NOMO-1 (cell line): Measurements from ENCODE around the gene LIPJ.

Experiments
- DNase-seq, 2 experiments: peaks; one replicate each; lab custom pipeline; 2025; ENCODE audit not compliant: unreplicated experiment in 2 of 2; lab: John Stamatoyannopoulos, UW

Gene LIPJ, protein sequence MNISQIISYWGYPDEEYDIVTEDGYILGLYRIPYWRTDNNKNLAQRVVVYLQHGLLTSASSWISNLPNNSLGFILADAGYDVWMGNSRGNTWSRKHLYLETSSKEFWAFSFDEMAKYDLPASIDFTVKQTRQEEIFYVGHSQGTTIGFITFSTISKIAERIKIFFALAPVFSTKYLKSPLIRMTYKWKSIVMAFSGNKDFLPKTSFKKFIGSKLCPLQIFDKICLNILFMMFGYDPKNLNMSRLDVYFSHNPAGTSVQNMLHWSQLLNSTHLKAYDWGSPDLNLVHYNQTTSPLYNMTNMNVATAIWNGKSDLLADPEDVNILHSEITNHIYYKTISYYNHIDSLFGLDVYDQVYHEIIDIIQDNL

DNA sequence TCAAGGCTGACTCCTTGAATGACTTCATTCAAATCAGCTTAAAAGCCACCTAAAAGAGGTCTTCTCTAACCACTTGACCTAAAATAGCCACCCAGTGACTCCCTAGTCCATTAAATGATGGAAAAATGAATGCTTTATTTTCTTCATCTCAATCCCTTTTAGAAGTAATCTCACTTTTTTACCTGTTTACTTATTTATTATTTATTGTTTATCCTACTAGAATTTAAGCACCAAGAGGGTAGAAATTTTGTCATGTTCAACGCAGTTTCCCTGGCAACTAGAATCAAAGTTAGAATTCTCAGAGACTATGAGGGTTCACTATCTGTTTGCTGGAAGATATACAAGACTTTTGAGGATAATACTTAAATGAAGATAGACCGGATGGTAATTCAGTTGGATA lies at the start of gene LIPJ:
TSS of gene LIPJ (plus strand) at position 301 of the 400 bp plus-strand sequence. CDS start 3,926 bp downstream, outside the sequence.
- DNase-seq, result no peak

DNA sequence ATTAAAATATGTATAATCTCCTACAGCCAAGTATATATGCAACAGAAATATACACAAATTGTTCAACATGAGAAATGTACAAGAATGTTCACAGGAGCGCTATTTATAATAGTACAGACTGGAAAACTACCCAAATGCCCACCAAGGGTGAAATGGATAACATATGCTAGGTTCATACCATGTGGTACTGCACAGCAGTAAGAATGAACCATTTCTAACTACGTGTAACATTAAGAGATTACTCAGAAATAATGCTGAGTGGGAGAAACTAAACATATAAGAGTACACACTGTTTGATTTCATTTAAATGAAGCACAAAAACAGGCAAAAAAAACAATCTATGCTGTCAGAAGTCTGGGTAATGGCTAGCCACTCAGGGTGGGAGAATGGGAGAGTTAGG lies 49.2 kb upstream of the LIPJ start:
- no peak for DNase-seq

DNA sequence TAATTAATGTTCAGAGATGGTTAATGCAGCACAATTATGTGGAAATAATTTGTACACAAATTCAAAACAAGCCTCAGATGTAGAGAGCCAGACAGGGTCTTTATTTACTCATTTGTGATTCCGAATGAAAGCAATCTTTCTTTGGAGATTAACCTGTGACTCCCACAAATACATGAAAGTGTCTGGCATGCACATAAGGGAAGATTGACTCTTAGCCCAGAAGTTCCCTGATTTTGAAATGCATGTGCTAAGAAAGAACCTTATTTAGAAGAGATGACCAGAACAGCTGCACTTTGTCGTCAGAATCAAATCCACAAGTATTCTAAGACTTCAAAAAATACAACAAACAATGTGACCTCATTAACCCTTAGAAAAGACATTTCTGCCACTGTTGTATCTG lies 48.5 kb upstream of the LIPJ start:
- no peak for DNase-seq

DNA sequence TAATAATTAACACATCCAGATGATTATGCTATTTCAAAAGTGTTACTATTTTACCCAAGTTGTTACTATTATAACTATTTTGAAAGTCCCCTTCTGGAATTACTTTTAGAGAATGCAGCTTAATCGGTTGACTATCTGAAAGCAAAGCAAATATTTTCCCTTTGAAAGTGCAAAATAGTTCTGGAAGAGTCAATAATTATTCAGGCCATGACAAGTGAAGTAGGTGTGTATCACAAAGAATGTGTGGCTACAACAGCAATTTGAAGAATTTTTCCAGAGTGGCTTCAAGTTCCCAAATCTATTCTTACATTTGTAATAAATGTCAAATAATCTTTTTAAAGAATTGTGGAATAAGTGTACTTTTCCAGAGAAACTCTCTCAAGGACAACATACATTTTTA lies 46.2 kb upstream of the LIPJ start:
- no peak for DNase-seq

DNA sequence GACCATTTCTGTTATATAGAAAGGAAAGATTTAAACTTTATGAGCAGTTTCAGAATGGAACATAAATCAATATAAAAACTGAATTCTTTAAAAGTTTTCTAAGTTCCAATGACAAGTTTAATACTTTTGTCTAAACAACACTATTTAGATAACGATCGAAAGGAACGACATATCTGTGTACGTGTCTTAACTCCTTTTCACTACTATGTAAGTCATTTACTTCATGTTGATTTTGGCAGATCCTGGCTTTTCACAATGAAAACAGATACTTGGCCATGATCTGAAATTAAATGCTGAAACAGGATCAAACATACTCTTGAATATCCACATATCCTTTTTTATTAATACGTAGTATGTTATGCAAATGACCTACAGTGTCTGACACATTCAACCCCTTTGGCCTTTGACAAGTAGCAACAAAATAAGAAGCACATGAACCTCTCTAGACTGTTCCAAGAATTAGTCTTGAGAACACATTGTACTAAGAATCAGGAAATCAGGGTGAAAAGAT lies 45.4 kb upstream of the LIPJ start:
- DNase-seq, result no peak

DNA sequence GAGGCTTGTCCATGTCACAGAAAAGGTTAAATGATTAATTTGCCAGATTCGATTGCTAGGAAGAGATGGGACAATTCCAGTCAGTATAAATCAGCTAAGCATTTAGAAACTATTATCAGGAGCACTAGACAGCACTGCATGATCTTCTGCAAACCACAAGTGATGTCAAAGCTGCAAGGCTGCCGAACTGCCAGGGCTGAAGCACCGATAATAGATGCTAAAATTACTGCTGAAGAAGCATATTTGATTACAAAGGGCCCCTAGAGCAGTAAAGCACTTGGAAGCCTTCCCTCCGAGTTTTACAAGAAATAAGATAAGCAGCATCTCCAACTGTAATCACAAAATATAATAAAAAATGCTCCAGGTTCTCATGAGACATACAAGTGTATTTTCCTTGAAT lies 44.0 kb upstream of the LIPJ start:
- DNase-seq, result no peak

DNA sequence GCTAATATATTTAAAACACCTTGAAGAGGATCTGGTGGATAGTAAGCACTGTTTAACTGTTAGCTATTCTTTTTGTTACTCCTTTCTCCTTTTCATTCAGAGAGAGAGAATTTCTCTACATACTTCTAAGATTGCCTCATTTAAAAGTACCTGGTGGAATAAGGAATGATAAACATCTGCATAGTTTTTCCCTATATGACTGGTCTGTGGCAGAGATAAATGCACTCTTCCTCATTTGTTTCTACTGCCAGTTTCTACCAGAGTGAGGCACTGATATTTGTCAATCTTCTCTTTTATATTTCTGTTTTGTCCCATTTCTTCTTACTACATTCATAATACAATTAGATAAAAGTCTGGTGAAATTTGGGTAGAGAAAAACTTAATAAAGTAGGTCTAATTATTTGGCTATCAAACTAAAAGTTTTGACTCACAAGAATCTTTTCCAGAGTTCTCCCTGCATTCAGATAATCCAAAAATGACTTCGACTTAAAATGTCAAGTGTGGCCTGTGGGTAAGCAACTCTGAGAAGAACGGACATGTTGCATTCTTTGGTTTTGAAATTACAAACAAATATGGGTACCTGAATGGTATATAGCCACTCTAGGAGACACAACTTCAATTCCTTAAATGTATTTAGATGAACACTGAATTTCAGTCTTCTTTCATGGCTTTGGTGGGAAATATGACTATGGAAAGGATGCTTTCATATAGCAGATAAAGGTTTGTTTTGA lies 42.3 kb upstream of the LIPJ start:
- DNase-seq, result peak in 1 of 2 experiments; percentile 25

DNA sequence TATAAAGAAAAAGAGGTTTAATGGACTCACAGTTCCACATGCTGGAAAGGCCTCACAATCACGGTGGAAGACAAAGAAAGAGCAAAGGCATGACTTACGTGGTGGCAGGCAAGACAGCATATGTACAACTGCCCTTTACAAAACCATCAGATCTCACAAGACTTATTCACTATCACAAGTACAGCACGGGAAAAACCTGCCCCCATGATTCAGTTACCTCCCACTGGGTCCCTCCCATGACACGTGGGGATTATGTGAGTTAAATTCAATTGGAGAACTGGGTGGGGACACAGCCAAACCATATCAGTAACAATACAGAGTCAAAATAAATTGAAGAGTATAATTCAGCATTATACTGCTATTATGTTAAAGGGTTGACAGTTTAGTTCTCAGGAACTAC lies 41.2 kb upstream of the LIPJ start:
- DNase-seq, result no peak

DNA sequence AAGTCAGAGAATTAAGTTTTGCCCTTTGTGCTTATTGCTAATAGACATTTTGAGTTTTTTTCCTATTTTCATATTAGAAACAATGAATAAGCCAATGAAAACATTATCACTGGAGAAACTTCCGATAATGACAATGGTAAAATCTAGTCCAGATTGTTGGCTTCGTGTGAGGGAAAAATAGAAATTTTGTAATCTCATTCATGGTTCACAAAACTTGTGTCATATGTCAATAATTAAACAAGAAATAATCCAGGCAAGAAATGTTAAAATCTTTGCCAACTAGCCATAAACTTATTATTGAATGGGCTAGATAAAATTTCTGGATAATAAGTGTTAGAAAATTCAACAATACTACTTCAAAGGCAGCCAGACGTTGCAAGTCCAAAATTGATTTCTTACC lies 40.1 kb upstream of the LIPJ start:
- DNase-seq, result no peak

DNA sequence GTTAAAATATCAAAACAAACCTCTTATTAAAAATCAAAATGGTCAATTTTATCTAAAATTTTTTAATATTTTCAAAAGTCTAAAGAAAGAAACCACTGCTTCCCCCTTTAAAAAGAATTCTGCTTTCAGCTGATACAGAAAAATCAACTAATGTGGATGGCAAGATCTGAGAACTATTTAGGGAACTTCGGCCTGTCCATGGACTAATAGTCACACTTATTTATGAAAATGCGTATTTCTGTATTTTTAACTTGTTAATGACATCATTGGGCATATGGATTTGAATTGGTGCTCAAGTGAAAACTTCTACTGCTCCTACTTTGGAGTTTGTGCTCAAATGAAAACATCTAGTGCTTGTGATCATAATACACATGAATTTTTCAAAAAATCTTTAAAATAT lies 35.3 kb upstream of the LIPJ start:
- DNase-seq, result no peak

DNA sequence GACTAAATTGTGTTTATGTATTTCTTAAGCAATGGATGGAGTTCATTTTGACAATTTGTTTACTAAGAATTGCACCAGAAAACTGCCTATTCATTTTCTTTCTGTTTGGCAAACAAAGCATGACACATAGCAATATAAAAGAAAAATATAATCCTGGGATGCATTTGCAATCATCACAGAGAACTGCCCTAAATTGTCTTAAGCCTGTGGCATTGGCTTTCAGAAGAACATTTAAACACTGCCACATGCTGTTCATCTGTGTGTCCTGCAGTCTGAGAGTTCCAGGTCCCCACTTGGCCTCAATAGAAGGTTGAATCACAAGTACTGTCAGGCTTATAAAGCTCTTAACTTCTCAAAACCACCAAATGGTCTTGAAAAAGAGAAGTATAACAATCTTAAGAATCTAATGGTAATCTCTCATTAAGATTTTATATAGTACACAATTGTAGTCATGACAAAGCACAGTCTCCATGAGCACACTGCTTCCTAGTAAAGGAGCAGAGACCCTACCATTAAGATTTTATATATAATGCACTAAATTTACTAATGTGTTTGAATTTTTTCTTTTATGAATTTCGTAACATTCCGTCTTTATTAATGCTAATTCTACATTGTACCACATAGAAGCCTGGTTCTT lies 33.3 kb upstream of the LIPJ start:
- peak; percentile 81 to 94 for DNase-seq

DNA sequence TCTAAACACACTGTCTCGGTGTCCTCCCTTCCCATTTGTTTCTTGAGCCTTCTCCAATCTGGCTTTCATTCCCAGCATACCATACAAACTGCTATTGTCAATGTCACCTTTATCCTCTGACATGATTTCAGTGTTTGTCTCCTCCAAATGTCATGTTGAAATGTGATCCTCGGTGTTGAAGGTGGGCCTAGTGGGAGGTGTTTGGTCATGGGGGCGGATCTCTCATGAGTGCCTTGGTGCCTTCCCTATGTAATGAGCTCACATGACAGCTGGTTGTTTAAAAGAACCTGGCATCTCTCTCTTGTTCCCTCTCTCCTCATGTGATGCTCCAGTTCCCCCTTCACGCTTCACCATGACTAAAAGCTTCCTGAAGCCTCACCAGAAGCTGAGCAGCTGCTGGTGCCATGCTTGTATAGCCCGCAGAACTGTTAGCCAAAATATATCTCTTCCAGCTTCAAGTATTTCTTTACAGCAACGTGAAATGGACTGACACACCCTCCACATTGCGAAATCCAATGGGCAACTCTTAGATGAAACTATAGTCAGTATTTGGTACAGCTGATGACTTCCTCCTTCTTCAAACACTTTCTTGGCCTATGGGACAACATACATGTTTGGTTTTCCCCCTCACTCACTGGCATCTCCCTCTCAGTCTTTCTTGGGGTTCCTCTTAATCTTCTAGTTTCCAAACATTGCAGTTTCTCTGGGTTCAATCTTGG lies 31.2 kb upstream of the LIPJ start:
- peak; percentile 76 to 84 for DNase-seq

DNA sequence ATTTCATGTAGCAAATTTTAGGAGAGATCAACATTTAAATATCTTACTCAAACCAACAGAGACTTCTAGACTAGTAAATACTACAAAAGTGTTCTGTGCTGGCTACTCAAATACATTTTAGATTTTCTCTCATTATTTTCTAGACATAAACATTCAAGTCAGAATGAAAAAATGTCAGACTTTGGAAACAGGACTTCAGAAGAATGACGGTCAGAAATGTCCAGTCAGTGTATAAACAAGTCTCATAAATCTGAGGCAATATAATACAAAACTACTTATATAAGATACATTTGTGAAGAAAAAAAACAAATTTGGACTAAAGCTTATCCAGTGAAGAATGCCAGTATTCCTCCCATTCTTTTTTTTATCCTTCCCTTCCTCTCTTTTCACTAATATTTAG lies 29.3 kb upstream of the LIPJ start:
- DNase-seq, result no peak

DNA sequence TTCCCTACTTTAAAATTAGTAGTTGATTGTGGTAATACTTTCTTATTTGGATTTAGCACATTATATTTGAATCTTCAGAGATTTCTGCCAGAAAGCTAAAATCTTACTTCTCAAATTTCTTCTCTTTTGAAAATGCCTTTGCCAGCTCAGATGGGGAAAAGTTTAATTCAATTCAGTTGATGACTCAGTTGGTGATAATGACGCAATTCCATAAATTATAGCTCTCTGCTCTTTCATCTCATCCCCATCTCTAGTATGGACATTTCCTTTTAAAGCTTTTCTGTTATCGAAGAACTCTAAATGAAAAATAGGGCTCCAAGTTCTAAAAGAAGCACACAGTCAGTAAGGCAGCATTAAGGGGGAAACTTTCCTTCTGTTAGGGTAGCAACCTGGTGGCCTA lies 28.9 kb upstream of the LIPJ start:
- no peak for DNase-seq

DNA sequence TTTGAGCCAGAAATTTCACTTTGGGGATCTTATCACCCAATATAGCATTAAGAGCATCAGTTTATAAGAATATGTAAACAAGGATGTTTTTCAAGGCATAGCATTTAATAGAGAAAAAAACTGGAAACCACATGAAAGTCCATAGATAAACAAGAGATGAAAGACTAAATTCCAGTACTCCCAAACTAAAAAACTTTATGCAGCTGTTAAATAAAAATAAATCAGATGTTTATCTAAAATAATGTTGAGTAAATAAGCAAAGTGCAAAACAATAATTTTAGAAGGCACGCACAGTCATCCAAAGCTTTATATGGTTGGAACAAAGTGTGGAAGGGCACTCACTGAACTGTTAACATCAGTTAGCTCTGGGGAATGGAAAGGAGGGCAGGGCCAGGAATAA lies 24.4 kb upstream of the LIPJ start:
- DNase-seq, result no peak

DNA sequence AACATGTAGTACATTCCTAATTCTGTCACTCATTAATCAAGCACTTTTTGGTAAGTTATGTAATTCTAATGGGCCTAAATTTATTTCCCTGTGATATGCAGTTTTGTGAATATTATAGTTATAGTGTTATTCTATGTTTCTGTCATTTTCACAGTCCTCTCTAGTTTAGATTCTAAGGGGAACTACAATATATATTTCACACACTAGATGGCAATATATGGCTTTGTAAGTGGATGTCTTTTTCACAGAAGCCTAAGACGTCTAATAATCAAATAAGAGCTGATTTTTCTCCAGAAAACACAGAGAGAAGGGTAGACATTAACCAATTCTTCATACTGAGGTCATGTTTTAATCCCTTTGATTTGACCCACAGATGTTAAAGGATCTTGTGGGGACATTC lies 21.5 kb upstream of the LIPJ start:
- peak in 1 of 2 experiments; percentile 59 for DNase-seq

DNA sequence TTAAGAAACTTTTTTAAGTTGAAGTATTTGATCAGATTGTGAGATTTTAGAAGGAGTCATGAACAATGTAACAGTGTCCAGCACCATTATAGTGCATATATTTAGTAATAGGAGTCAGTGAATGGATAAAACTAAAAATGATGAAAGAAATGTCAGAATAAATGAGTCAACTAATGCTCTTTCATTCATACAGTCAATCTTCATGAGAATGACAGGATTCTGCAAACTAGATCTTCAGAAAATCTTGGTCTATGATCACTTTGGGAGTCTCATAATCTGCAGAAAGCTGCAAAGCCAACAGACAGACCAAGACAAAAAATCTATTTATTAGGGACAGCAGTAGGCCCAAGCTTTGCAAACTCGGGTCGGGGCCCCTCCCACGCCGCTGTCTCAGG lies 4.2 kb upstream of the LIPJ start:
- DNase-seq, result no peak

DNA sequence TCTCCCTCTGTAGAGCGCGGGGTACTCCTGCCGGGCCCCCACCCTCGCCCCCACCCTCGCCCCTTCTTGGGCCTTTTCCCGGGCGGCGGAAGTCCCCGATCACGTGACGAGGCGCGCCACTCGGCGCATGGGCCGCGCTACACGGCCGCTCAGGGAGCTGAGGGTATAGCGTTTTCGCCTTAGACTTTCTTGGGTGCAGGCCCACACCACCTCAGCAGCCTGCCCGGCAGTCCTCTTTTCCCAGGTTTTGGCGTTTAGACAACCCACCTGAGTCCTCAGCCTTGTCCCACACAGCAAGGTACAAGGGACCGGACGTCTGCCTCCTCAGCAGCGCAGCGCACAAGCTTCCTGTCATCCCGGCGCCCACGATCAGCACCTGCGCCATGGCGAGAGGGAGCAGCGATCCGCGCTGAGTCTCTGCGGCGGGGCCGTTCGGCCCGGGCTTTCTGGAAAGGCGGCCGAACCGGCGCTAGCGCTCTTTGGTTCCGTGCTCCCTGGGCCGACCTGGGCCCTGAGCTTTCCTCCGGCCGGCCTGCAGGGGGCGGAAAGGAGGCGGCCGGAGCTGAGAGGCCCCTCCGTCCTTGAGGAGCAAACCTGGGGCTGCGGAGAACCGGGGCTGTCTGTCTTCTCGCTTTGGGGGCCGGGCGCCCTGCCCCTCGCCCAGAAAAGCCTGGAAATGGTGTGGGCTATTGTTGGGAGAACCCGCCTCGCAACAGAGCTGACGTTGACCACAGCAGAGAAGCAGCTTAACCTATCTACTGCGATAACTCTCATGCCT lies 3.6 kb upstream of the LIPJ start, which contains the start of gene RNLS:
TSS of gene RNLS (minus strand) at position 513 of the 778 bp plus-strand sequence.
- peak; percentile 58 to 60 for DNase-seq

DNA sequence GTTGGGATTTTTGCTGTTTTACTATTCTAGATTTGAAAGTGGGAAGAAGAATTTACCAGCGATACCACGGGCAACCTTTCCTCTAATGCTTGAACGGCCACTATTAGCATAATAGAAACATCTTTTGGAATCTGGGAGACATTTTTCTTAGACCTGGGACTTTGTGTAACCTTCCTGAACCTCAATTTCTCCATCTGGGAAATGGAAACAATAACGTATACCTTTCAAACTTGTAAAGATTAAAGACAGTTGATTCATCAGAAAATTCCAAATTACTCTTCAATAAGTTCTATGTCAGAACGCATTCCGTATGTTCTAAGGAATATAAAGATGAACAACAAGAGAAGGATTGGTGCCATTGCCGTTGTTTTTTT lies 3.0 kb upstream of the LIPJ start:
- DNase-seq, result no peak

DNA sequence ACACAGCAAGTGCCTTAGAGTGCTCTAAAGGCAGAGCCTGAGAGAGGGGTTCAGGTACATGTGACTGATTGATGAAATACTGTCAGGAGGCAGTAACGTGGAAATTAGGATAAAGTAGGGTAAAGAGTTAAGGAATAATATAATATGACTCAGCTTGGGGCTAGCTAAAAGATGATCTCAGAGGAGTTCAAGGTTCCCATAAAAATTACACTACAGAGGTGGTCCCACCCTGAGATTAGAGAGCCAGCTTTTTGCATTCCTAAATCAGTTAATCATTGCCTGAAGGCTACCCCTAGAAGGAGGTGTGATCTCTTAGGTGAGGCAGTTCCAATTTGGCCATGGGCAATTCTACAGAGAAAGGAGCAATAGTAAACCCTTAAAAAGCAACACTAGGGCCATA lies 5.8 kb downstream of the LIPJ start:
- no peak for DNase-seq
